Activated CD8-positive, alpha-beta memory T cell treated with anti-CD3 and anti-CD28 coated beads for 4 hours (primary cell): ENCODE results near the gene OPRL1.
"Not testable (repeated sequence)": the region's sequence is repeated elsewhere in the genome, so short reads cannot be mapped to it uniquely, and the experiment has no call there.

Experiments used
- DNase-seq, 2 donors: peaks; one replicate each; pipeline ENCODE4 v3.0.0-alpha.2; 2020; ENCODE audit warnings: low read depth in 2 of 2

Gene OPRL1

DNA sequence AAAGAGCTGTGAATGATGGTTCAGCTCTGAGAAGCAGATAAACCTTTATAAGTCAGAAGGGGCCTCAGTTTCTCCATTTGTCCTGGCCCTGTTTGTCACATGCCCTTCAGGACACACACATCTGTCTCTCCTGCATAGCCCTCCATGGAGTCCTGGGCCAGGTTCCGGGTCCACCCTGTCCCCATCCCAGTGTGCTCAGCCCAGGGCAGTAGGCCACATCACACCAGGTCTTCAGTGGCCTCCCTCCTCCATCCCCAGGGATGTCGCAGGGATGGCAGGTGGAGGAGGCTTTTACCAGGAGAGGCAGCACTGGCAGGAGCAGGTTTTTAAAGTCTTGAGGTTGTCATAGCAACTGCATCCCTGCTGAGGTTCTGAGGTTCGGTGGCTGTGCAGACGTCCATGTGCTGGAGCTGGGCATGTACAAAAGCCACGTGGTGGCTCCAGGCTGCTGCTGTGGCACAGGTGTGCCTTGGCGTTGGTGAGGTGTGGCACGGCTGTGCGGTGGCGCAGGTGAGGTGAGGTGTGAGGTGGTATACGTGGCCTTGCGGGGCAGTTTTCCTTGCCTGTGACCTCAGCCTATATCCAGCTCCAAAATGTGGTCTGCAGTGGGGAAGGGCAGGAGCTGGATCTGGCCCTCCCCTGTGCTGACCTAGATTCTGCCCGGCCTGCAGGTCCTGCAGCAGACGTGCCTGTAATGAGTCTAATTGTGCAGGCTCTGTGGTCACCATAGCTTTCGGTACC is 35.5 kb downstream of the OPRL1 start:
- DNase-seq: no peak

DNA sequence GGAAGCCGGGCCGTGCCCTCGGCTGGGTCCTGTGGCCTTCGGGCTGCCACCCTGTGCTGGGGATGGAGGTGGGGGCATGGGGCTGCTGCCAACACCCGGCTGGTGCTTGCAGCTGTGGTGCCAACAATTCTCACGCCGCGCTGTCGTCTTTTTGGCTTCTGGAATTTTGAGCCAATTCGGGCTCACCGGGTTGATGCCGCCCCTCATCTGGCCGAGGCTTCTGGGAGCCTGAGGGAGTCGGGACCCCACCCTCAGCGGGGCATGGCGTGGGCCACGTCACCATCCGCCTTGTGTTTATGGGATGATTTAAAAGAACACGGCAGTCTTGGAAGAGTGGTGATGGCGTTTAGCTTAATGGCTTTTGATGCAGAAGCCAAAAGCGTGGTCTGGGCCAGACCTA is 36.1 kb downstream of the OPRL1 start:
- no peak for DNase-seq

DNA sequence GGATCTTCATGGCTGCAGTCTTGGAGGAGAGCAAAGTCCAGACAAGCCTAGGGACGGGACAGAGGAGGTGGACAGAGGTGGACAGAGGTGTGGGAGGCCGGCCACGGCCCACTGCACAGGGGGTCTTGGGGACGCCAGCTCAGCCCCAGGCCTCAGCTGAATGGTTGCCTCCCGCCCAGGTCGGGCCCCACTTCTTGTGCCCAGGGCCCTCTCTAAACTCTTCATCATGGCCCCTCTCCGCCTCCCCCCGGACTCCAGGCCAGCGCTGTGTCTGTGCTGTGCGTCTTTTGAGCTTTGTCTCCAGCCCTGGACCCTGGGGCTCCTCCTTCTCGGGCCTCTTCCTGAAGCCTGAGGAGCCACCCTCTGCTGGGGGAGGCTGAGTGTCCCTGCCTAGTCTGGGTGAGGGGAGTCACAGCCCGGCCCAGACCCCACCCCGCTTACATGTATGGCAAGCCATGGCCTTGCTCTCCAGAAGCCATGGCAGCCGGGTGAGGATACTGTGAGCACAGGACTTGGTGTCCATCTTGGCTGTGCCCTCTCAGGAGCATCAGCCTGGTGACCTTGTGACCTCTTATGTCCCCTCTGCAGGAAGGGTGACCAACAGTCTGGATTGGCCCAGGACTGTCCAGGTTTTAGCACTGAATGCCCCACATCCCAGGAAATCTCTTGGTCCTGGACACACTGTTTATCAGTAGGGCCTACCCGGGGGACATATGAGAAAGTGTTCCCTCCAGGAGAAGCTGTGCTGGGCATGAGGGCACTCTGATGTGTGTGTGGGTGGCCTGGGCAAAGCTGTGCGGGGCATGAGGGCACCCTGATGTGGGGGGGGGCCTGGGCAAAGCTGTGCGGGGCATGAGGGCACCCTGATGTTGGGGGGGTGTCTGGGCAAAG is 36.9 kb downstream of the OPRL1 start:
- DNase-seq: no peak

DNA sequence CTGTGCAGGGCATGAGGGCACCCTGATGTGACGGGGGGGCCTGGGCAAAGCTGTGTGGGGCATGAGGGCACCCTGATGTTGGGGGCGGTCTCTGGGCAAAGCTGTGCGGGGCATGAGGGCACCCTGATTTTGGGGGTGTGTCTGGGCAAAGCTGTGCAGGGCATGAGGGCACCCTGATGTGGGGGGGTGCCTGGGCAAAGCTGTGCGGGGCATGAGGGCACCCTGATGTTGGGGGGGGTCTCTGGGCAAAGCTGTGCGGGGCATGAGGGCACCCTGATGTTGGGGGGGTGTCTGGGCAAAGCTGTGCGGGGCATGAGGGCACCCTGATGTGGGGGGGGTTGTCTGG is 37.5 kb downstream of the OPRL1 start:
- not testable (repeated sequence) for DNase-seq

DNA sequence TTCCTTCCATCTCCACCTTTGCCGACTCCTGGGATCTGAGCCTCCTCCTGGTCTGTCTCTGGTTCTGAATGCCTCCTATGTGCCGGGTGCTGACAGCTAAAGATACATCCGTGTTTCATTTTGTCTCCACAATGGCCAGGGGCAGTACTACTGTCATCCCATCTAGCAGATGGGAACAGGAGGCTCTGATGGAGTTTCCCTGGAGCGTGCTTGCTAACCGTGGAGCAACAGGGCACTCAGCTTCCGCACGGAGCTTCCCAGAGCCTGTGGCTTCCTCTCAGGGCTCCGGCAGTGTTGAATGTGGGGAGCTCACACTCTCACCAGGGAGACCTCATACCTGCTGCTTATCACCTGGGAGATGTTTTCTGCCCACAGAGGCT is 39.4 kb downstream of the OPRL1 start:
- DNase-seq: no peak

DNA sequence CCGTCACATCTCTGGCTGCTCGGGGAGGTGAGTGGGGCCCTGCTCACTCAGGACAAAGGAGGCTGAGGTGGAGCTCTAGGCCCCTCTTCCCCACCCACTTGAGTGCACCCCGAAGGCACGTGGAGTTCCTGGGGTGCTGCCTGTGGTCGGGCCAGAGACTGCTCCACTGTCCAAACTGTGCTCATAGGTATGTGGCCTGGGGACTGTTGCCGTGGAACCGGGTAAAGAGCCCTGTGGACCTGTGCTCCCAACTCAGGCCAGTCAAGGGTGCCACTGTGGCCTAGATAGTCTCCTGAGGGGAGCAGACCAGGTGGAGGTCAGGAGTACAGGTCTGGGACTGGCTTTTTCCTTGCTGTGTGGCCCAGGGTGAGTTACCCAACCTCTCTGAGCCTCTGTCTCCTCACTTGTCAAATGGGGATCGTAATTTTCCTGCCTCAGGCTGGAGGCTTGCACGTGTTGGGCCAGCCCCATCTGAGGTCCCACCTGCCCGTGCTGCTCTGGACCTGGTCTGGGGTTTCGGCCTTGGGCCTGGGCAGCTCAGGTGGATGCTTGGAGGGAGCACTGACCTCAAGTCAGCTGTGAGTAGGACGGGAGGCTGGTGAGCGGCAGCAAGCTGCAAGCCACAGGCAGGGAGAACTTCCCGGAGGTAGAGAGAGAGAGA is 39.9 kb downstream of the OPRL1 start:
- no peak for DNase-seq

DNA sequence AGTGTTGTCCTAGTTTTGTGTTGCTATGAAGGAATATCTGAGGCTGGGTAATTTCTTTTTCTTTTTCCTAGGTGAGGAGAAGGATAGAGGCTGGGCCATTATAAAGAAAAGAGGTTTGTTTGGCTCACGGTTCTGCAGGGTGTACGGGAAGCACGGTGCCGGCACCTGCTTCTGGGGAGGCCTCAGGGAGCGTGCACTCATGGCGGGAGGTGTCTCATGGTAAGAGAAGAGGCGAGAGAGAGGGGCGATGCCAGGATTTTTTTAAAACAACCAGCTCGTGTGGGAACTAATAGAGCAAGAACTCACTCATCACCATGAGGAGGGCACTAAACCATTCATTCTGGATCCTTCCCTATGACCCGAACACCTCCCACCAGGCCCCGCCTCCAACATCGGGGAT is 41.7 kb downstream of the OPRL1 start:
- no peak for DNase-seq

DNA sequence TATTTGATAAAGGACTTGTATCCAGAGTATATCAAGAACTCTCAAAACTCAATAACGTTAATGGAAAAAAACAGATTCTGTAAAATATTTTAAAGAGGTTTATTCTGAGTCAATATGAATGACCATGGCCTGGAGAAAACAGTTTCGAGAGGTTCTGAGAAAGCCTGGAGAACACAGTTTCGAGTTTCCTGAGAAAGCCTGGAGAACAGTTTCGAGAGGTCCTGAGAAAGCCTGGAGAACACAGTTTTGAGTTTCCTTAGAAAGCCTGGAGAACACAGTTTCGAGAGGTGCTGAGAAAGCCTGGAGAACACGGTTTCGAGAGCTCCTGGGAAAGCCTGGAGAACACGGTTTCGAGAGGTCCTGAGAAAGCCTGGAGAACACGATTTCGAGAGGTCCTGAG is 43.0 kb downstream of the OPRL1 start:
- DNase-seq: not testable (repeated sequence)

DNA sequence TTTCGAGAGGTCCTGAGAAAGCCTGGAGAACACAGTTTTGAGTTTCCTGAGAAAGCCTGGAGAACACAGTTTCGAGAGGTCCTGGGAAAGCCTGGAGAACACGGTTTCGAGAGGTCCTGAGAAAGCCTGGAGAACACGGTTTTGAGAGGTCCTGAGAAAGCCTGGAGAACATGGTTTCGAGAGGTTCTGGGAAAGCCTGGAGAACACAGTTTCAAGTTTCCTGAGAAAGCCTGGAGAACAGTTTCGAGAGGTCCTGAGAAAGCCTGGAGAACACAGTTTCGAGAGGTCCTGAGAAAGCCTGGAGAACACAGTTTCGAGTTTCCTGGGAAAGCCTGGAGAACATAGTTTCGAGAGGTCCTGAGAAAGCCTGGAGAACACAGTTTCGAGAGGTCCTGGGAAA is 43.6 kb downstream of the OPRL1 start:
- DNase-seq: not testable (repeated sequence)

DNA sequence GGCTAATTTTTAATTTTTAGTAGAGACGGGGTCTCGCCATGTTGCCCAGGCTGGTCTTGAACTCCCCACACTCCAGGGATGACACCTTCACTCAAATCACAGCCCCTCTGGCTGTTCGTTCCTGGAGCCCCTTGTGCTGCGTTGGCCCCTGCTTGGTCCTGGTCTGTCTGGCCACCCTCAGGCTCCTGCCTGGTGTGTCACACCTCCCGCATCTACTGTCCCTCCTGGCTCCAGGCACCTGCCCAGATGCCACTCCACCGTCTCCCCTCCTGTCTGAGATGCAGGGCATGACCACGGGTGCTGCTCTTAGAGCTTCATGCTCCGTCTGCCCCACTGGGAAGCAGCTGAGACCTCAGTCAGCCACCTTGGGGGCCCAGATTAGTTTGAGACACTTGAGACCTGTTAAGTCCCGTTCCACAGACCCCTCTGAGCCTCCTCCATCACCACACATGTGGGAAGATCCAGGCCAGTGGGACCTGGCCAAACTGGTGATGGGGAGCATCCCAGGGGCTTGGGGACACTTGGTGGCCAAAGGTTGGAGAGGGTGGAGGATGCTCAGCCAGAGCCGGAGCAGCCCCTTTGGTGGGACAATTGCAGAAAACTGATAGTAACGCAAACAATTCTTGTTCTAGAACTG is 49.4 kb downstream of the OPRL1 start:
- no peak for DNase-seq

DNA sequence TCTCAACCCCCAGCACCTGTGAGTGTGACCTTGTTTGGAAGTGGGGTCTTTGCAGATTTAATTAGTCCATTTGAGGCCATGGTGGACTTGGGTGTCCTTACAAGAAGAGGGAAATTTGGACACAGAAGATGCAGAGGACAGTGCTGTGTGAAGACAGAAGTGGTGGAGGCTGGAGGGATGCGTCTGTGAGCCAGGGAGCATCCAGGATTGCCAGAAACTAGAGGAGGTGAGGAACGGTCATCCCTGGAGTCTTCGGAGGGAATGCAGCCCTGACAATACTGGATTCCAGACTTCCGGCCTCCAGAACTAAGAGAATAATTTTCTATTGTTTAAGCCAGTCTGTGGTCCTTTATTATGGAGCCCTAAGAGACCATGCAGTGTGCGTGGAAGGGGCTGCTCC is 50.4 kb downstream of the OPRL1 start:
- no peak for DNase-seq

DNA sequence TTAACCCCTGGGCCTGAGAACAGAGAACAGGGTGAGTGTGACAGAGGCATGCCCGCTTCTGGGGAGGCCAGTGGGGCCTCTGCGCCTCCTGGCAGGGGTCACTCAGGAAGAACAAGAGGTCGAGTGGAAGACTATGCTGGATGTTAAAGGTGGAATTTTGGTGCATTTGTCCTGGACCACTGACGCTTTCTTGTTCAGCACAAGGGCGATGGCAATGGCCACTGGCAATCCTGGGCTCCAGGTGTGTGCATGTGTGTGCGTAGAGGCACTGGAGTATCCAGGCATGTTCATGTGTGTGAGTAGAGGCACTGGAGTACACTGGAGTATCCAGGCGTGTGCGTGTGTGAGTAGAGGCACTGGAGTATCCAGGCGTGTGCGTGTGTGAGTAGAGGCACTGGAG is 51.0 kb downstream of the OPRL1 start:
- no peak for DNase-seq

DNA sequence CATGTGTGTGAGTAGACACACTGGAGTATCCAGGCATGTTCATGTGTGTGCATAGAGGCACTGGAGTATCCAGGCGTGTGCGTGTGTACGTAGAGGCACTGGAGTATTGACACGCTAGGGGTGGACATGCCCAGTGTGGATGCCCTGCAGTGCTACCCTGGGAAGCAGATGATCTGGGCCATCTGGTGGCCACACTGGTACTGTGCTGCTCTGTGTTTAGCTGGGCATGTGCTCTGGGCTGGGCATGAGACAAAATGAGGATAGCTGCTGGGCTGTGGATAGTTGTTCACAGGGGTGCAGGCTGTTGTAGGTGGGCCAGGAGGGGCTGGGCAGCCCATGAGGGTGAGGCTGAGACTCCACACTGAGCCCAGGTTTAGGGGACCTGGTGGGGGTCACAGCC is 51.5 kb downstream of the OPRL1 start:
- no peak for DNase-seq

DNA sequence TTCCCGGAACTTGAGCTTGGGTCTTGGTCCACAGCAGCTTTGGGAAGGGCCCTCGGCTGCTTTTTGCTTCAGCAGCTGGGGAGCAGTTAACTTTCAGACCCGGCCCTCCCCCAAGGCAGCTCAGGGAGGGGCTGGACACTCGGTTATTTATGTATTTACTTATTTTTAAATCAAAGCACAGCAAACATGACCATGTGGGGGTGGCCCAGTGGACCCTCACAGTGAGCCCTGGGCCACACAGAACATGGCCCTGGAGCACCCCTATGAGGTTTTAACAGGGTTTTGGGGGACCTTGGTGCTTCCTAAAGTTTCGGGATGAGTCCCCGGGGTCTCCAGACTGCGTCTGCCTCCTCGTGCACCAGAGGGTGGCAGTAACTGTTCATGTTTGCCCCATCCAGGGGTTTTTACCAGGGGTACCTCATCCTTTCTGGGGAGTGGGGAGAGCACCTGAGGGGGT is 54.1 kb downstream of the OPRL1 start:
- DNase-seq: no peak

DNA sequence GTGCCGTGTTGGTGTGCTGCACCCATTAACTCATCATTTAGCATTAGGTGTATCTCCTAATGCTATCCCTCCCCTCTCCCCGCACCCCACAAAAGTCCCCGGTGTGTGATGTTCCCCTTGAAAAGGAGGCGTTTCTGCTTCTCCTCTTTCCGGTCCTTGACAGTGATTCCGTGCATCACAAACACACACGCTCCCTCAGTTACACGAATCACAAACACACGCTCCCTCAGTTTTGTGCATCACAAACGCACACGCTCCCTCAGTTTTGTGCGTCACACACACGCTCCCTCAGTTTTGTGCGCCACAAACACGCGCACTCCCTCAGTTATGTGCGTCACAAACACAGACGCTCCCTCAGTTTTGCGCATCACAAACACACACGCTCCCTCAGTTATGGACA is 54.9 kb downstream of the OPRL1 start:
- not testable (repeated sequence) for DNase-seq

DNA sequence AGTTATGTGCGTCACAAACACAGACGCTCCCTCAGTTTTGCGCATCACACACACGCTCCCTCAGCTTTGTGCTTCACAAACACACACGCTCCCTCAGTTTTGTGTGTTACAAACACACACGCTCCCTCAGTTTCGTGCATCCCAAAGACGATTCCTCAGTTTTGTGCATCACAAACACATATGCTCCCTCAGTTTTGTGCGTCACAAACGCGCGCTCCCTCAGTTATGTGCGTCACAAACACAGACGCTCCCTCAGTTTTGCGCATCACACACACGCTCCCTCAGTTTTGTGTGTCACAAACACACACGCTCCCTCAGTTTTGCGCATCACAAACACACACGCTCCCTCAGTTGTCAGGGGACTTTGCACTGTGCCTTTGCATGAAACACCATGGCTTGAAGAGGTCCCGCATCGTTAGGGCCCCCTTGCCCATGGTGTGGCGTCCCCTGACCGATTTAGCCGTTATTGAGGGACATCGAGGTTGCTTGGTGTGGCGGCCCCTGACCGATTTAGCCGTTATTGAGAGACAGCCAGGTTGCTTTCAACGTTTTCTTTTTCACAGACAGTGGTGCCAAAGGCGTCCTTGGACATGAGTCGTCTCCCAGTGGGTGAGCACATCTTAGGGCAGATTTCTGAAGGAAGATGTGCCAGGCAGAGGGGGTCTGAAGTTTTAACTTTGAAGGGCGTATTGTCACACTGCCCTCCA is 56.3 kb downstream of the OPRL1 start:
- no peak for DNase-seq

DNA sequence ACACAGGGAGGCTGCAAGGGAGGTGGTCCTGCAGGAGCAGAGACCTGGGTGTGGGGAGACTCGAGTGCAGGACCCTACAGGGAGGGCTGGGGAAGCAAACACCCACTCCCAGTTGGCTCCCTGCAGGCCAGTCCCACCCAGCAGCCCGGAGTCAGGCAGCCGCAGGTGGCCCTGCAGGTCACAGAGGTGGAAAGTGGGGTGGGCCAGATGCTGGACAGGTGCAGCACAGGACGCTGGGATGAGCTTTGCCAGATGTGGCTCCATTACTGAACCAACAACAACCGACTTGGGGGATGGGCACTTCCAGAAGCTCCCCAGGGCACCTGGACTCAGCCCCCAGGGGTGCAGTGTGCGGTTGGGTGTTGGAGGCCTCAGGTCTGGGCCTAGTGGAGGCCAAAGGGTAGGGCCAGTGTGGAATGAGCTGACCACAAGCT is 57.7 kb downstream of the OPRL1 start:
- DNase-seq: no peak

DNA sequence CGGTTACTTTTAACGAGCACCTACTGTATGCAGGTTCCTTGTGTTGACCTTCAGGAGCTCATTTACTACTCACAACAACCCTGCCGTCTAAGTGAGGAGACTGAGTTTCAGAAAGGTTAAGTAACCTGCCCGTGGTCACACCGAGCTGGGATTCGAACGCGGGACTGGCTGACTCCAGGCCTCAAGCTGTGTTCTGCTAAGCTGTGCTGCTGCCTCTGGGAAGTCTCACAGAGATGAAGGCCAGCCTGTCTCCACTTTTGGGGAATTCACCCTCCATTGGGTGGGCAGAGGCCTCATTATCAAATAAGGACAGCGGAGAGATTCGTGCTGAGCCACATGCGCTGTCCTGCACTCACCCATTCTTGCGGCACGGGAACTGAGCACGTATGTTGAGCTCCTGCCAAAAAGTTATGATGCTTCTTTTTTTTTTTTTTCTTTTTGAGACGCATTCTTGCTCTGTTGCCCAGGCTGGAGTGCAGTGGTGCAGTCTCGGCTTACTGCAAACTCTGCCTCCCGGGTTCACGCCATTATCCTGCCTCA is 58.5 kb downstream of the OPRL1 start:
- no peak for DNase-seq

DNA sequence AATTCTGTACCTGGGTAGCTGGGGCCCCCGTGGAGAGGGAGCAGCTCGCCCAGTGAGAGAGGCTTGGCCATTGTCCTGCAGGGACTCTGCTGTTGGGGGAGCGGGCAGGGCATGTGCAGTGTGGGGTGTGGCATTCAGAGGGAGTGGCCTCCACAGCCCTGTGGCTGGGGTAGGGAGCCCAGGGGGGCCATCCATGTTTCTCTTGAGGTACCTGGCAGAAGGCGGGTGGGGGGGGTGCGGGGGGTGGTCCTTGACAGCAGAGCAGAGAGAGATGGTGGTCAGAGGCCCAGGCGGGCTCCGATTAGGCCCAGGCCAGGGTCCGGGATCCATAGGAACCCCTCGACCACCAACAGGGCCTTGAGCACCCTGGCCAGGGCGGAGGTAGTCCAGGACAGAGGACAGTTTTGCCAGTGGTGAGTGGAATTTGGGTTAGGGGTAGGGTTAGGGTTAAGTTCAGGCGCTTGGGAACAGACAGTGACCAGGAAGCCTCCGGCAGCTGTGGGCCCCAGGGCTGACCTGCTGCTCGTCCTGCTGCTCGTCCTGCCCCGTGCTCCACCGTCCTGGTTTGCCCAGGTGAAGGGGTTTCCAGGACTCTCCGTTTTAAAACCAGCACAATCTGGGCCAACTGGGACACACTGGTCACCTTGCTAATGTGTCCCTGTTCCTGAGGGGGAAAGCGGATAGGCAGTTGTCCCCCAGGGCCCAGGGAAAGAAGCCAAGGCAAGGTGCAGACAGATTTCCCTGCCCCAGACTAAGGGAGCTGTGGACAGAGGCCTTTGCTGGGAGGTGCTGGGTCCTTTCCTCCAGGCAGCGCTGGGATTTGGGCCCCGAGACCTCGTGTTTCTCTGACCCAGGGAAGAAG is 59.5 kb downstream of the OPRL1 start:
- no peak for DNase-seq
